ENCODE data around the gene GPR25. TPM values are rescaled to one million over a fixed set of nuclear protein-coding genes. Genes with fewer than 3 reads are reported as not detected.

GPR25 gene
- not detected for total RNA-seq
- long read RNA-seq: 0 reads

GRCh38 chr1:200872446-200873115 lies at the start of gene GPR25:
Gene GPR25, plus strand, starts transcription at chr1:200872981. Its CDS starts 57 bp downstream, at chr1:200873038.
- intact Hi-C loops (cut with DNase I): no loop called here
- DNase-seq (ENCODE audit: missing footprints): no peak
- ATAC-seq: no peak

GRCh38 chr1:200831091-200831490 lies 41.7 kb upstream of the GPR25 start:
- DNase-seq (ENCODE audit: missing footprints) (no peak), ATAC-seq (no peak)
- intact Hi-C loops (cut with DNase I): no loop called here

GRCh38 chr1:200834383-200834782 lies 38.4 kb upstream of the GPR25 start:
- intact Hi-C loops (cut with DNase I): no loop called here
- no peak for ATAC-seq
- DNase-seq (ENCODE audit: missing footprints): no peak

DNA sequence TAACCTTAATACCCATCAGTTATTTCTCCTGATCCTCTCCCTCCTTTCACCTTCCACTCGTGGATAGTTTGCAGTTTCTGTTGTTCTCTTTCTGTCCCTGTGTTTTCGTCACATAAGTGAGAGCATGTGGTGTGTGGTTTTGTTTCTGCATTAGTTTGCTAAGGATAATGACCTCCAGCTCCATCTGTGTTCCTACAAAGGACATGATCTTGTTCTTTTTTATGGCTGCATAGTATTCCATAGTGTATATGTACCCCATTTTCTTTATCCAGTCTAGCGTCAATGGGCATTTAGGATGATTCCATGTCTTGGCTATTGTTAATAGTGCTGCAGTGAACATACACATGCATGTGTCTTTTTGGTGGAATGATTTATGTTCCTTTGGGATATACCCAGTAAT lies 36.6 kb upstream of the GPR25 start:
- no peak for DNase-seq (ENCODE audit: missing footprints)
- no peak for ATAC-seq
- intact Hi-C loops (cut with DNase I): loop anchor here (5.0 kb wide), 1 partner anchor 214 kb away; the partner anchor contains the start of gene KIF14

DNA sequence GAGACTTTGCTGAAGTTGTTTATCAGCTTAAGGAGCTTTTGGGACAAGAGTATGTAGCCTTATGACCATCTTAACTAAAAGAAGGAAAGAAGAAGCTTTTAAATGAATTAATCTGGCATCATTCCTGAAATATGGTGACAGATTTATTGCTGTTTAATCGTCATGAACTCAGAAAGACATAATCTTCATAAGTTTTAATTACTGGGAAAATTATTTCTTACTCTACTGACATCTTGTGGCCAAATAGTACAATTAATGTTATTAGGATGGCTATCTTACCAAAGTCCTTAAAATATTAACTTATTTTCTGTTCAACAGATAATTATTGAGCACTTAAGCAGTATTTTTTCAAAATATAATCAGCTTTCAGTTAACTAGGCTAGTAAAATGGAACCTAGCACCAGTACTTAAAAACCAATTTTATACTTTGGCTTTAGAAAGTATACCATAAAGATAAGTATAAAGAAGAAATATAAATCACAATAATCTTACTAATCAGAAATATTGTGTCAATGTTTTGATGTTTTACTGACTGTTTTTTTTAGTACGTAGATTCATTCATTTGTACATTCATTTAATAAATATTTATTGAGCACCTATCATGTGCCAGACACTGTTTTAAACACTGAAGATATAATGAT lies 34.7 kb upstream of the GPR25 start:
- ATAC-seq (no peak), DNase-seq (ENCODE audit: missing footprints) (no peak)
- intact Hi-C loops (cut with DNase I): loop anchor here (5.0 kb wide), 1 partner anchor 216 kb away; the partner anchor contains the start of gene KIF14

GRCh38 chr1:200838676-200839445 lies 33.9 kb upstream of the GPR25 start:
- DNase-seq (ENCODE audit: missing footprints) (no peak), ATAC-seq (no peak)
- intact Hi-C loops (cut with DNase I): loop anchor here (5.0 kb wide), 1 partner anchor 217 kb away; the partner anchor contains the start of gene KIF14

GRCh38 chr1:200845360-200845759 lies 27.4 kb upstream of the GPR25 start:
- ATAC-seq (no peak), DNase-seq (ENCODE audit: missing footprints) (no peak)
- intact Hi-C loops (cut with DNase I): no loop called here

DNA sequence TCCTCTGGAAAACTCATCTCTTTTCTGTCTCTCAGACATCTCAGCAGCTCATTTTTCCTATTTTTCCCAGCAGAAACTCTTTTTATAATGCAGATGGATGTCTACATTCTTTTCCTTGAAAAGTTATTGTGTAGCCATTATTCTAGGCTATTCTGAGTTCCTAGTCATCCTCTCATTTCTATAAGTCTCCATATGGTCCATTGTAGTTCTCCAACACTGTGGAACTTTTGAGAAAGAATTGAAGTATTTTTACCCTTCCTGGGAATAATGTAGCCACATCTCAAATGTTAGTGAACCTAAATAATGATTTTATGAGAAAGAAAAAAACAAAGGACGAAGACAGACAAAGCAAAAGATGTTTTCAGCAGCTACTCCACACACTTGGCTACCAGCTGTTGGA lies 26.4 kb upstream of the GPR25 start:
- intact Hi-C loops (cut with DNase I): no loop called here
- DNase-seq (ENCODE audit: missing footprints): no peak
- no peak for ATAC-seq

DNA sequence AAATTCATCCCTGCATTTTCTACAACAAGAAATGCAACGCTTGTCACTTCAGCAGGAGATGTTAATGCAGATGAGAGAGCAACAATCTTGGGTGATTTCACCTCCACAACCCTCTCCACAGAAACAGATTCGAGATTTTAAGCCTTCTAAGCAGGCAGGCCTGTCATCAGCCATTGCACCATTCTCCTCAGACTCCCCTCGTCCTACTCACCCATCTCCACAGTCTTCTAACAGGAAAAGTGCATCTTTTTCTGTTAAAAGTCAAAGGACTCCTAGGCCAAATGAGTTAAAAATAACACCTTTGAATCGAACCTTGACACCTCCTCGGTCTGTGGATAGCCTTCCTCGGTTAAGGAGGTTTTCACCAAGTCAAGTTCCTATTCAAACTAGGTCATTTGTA lies 23.4 kb upstream of the GPR25 start:
- ATAC-seq: no peak
- DNase-seq (ENCODE audit: missing footprints): no peak
- intact Hi-C loops (cut with DNase I): no loop called here

GRCh38 chr1:200850554-200850953 lies 22.2 kb upstream of the GPR25 start:
- DNase-seq (ENCODE audit: missing footprints) (no peak), ATAC-seq (no peak)
- intact Hi-C loops (cut with DNase I): no loop called here

GRCh38 chr1:200856716-200857357 lies 15.9 kb upstream of the GPR25 start:
- intact Hi-C loops (cut with DNase I): no loop called here
- no peak for ATAC-seq

GRCh38 chr1:200857804-200858203 lies 15.0 kb upstream of the GPR25 start:
- ATAC-seq: no peak
- intact Hi-C loops (cut with DNase I): no loop called here

More at GRCh38 chr1:200856716-200857357, 15.9 kb upstream of the GPR25 start:
- no peak for DNase-seq (ENCODE audit: missing footprints)

GRCh38 chr1:200861937-200862647 lies 10.7 kb upstream of the GPR25 start:
- ATAC-seq: no peak
- no peak for DNase-seq (ENCODE audit: missing footprints)
- intact Hi-C loops (cut with DNase I): no loop called here

More at GRCh38 chr1:200857804-200858203, 15.0 kb upstream of the GPR25 start:
- no peak for DNase-seq (ENCODE audit: missing footprints)

DNA sequence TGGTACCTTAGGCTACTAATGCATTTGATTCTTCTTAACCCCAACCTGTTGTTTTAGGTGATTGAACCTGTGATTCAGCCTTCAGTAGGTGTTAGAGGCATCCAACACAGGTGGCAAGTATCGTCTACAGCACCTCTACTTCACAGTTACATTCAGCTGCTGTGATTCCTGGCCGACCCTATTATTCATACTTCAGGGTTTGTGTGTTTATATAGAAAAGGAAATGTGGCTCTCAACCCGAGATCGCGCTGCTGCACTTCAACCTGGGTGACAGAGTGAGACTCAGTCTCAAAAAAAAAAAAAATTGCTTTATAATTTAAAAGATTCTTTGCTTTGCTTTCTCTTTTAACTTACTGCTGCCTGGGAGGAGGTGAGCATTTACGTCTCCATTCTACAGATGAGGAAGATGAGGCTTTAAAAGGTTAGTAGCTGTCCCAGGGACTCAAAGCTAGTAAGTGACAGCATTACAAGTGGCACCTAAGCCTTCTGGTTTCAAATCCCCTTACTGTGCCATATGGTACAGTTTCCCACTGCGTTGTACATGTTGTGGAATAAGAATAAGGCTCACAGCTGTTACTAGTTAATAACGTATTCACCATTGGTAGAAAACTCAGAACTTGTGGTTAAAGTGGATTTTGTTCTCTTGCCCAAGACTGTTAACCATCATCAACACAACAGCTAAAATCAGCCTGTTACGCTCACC lies 9.9 kb upstream of the GPR25 start:
- DNase-seq (ENCODE audit: missing footprints) (no peak), ATAC-seq (no peak)
- intact Hi-C loops (cut with DNase I): no loop called here

DNA sequence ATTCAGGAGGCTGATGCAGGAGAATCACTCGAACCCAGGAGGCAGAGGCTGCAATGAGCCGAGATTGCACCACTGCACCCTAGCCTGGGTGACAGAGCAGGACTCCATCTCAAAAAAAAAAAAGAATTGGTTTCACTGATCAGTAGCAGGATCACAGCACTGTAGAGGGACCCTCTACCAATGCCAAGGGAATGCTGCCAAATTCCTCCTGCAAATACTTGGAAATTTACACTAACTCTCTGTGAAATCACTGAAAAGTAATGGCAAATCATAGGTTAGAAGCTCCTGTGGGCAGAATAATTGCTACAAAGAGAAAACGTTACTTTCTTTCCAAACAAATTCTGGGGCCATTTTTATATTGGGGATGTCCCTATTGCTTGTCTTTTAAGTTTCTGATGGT lies 6.7 kb upstream of the GPR25 start:
- DNase-seq (ENCODE audit: missing footprints) (no peak), ATAC-seq (no peak)
- intact Hi-C loops (cut with DNase I): no loop called here

- ATAC-seq: no peak
- intact Hi-C loops (cut with DNase I): no loop called here
Observed at GRCh38 chr1:200866521-200866920, 6.3 kb upstream of the GPR25 start.

DNA sequence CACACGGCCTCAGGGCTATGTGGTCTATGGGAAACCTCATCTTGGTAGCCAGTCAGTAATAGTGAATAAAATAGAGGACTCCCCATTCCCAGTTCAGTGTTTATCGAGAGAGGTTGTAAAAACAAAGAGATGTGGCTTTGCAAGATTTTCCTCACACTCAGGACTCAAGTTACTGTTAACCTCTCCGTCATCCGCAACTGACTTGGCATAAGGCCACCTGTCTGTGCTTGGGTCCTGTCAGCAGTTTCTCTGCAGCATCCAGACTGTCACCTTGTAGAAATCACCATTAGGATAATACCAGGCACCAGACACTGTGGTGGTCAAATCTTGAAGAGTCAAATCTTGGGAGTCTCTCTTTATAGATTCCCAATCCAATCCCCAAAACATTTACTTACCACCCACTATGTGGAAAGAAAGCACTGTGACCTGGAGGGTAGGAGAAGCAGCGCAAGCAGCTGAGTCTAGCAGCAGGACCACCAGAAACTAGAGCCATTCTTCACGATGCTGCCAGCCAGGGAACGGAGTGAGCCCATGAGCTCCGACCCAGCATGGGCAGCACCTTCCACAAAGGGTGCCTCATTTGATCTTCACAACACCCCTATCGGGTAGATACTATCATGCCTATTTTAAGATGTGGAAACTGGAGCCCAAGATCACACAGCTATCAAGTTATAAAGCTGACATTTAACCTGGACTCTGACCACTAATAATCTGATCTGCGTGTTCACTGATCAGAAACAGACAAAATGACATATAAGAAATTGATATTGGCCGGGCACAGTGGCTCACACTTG lies 5.6 kb upstream of the GPR25 start:
- no peak for ATAC-seq
- DNase-seq (ENCODE audit: missing footprints): no peak
- intact Hi-C loops (cut with DNase I): no loop called here

More at GRCh38 chr1:200866521-200866920, 6.3 kb upstream of the GPR25 start:
- no peak for DNase-seq (ENCODE audit: missing footprints)

All from Right ventricle myocardium inferior (tissue), 1 donor.